Pulmonary artery endothelial cell (primary cell): ENCODE data around the gene CLDN19. TPM values are rescaled to one million over a fixed set of nuclear protein-coding genes. Genes with fewer than 3 reads are reported as not detected.

ENCODE experiments used
- DNase-seq: peaks from one replicate; pipeline ENCODE4 v3.0.0-alpha.2; 2011; ENCODE audit warnings: low read depth, low spot score
- total RNA-seq: library from RNA; depleted of rRNA; stranded (reverse); fragments of >200 nt; gene quantifications from 2 replicates; pipeline ENCODE4 v1.2.3, GENCODE V29; 2014

Gene CLDN19
- not detected in 2 replicates for total RNA-seq

GRCh38 chr1:42739753-42740700, at the start of gene CLDN19:
TSS of gene CLDN19 (minus strand) at chr1:42740236. CDS start at chr1:42740063, 173 bp downstream.
- no peak for DNase-seq

- no peak for DNase-seq
Measured at GRCh38 chr1:42788021-42788420, 48.0 kb upstream of the CLDN19 start.

DNA sequence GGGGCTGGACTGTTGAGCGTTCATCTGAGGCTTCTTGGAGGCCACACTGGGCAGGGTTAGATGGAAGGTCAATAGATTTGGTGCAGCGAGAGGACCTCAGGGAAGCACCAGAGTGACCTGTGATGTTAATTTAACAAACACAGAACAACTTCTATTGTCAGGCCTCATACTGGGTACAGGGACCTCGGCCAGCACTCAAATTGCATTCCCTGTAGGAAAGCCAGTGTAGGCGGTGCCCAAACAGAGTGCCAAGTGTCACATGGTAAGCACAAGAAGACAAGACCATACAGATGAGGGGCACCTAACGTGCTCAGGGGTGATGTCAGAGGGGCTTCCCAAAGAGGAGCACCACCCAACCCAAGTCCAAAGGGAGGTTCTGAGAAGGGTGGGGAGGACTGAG, 46.1 kb upstream of the CLDN19 start:
- no peak for DNase-seq

DNA sequence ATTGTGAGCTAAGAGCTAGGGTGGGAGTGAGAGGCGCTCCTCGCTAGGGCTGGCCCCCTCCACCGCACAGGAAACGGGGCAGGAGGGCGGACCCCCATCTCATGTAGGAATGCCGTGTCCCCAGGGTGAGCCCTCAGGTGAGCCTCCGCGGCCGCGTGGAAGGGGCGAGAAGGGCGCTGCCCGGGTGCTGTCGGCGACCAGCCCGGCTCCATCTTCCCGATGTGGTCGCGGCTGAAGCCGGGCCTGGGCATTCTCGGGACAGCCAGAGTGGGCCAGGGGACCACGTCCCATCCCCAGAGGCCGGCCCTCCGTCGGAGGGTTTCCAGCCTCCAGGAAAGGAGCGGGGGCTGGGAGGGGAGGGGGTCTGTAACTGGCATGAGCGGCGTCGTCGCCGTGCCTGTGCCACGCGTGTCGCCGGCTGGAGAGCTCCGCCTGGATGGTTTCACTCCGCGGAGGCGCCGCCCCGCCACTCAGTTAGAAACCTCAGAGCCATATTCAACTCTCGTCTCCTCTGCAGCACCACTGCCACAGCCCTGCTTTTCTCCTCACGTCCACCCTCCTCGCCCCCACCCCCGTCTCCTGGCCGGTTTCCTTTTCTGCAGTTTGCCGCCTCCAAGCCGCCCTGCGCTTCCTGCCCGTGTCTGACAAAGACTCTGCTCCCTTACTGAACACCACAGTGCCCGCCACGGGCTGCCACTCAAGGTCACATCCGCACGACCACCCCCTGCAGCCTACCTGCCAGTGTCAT, 45.1 kb upstream of the CLDN19 start, which contains the start of gene TMEM269:
TSS of gene TMEM269 (plus strand) at position 46 of the 748 bp plus-strand sequence. CDS start 4,903 bp downstream, outside the sequence.
- DNase-seq: no peak

GRCh38 chr1:42784547-42784945, 44.5 kb upstream of the CLDN19 start:
- DNase-seq: no peak

GRCh38 chr1:42783092-42783491, 43.1 kb upstream of the CLDN19 start:
- DNase-seq: no peak

DNA sequence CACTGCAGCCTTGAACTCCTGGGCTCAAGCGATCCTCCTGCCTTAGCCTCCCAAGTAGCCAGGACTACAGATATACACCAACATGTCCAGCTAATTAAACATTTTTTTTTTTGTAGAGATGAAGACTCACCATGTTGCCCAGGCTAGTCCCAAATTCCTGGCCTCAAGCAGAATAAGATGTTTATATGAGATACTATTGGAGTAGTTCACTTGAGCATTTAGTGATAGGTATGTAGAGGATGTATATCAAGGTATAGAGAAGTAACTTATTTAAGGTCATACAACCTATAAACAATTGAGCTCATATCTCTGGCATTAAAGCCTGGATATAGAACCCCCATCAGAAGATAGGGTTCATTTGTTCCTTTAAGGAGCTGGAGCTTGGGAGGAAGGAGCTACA, 40.1 kb upstream of the CLDN19 start:
- no peak for DNase-seq

DNA sequence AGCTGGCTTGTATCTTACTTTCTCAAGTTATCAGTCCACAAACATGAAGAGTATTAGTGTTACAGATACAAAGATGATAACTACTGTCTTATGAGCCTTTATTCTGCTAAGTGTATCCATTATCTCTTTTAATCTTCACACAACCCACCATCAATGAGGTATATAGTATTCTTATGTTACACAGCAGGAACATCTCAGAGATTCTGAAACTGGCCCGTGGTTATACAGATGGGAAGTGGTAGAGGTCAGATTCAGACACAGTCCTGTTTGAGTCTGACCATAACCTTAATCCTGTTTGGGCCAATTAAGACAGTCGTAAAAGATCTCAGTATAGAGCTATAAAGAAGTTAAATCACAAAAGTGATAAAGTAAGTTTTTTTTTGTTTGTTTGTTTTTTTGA, 39.7 kb upstream of the CLDN19 start:
- DNase-seq: no peak

GRCh38 chr1:42777852-42778251, 37.8 kb upstream of the CLDN19 start:
- DNase-seq: no peak

DNA sequence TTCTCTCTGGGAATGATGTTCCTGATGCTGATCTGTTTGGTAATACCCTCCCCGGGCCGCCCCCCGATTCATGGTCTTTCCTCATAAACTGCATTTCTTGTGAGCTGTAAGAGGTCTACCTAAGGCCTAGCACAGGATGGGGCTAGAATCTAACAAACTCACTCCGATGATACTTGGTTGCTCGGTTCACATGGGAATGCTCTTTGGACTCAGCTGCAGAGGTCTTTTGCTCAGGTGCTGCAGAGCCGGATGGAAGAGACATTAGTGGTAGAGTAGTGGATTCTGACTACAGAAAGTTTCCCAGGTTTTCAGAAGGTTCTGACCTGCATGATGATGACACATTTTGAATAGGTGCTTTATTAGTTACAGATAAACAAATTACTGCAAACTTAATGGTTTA, 36.5 kb upstream of the CLDN19 start:
- DNase-seq: no peak

DNA sequence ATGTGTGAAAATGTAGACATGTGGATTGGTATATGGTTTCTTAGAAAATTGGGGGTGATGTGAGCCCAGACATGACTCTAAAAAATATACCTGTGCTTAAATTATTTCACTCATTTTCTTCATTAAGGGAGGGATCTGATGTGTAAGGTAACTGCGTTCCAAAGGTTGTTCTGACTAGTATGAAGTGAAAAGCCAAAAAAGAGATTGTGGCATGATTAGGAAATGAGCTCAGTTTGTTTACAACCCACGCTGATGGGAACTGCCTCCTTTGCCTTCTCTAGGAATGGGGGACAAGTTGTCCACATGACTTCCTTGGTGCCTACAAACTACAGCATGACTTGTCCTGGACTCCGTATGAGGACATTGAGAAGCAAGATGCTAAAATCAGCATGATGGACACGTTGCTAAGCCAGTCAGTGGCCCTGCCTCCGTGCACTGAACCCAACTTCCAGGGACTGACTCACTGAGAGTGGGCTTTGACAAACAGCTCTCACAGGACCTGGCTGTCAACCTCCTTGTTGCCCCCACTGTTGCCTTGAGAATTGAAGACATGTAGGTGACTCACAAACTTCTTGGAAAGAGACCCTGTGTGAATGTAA, 35.0 kb upstream of the CLDN19 start:
- DNase-seq: no peak

DNA sequence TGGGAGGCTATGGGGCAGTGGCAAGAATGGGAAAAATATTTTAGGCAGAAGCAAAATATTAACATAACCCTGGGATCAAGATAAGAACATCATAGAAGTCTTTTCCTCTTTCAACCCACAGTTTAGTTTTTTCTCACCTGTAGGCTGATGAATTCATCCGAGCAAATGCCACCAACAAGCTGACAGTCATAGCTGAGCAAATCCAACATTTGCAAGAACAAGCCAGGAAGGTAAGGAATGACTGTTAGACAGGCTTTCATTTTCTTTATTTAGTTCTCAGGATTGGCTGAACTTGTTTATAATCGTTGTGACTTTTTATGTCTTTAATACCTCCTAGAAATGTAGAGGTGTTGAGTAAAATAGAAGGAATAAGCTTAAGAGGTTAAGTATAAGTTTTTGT, 33.4 kb upstream of the CLDN19 start:
- no peak for DNase-seq

- no peak for DNase-seq
Measured at GRCh38 chr1:42769811-42770210, 29.8 kb upstream of the CLDN19 start.

DNA sequence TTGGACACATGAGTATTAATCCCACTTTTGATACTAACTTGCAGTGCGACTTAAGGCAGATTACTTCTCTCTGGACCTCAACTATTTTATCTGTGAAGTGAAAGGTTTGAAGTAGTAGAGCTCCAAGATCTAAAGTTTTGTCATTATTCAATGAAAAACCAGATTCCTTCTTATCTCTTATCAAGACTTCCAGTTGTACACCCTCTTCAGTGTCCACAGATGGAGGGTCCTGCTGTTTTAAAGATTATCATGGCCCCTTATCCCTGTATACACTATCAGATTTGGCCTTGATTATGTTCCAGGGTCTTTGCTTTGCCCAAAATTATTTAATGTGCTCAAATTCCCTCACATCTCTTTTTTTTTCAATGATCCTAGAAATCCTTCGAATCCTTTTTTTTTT, 28.1 kb upstream of the CLDN19 start:
- no peak for DNase-seq

DNA sequence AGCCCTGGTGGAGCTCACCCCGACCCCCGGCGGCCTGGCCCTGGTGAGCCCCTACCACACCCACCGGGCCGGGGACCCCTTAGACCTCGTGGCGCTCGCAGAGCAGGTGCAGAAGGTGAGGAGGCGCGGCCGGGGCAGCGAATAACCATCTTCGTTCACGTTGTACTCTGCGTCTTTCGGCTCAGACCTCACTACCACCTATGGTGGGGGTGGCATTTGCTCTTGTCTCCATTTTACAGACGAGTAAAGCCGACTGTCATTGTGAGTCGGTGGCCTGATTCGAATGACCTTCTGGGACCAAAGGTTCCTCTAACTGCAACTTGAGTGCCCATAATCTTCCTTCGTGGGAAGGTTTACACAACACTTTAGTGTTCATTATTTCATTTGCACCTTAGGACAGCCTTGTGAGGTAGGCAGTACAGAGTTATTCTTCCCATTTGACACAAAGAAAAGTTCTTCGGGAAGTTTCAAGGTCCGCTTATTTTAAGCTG, 27.5 kb upstream of the CLDN19 start:
- DNase-seq: no peak

GRCh38 chr1:42766741-42767509, 26.9 kb upstream of the CLDN19 start, which contains the start of the genes C1orf50 and P3H1:
TSS of gene C1orf50 (plus strand) at chr1:42767249. CDS start at chr1:42767312, 63 bp downstream.
TSS of gene P3H1 (minus strand) at chr1:42767028. CDS start at chr1:42766971, 57 bp downstream.
- DNase-seq: peak; percentile 96

- DNase-seq: peak; percentile 40
Measured at GRCh38 chr1:42765832-42766740, 26.1 kb upstream of the CLDN19 start.

DNA sequence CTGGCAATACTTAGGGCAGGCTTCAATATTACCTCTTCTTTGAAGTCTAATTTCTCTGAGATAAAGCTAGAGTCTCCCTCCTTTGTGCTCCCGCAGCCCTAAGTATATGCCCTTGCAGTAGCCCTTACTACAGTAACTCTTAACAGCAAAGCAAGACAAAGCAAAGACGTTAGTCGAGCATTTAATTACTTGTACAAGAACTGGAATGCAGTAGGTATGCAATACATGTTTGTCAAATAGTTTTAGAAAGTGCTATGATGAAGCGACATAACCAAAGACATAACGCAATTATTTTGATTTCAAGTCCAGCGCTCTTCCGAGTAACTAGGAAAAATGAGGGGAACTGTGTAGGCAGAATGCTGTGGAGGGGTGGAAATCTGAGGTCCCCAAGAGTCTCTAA, 25.2 kb upstream of the CLDN19 start:
- no peak for DNase-seq

DNA sequence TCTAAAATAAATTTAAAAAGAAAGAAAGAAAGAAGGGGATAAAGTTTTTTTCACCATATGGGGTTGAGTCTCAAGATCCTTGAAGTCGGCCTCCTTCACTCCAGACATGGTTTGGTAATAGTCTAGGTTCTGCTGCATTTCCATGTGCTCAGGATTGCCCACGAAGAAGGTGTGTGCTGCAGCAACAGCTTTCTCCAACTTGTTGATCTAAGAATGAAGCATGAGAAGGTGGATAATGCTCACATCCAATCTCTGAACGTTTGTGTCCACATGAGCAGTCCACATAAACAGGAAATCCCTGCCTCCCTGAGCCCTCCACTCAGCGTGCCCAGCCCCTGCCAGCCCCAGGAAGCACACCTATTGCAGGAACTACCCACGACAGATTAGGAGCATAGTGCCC, 22.2 kb upstream of the CLDN19 start:
- no peak for DNase-seq

- DNase-seq: no peak
Measured at GRCh38 chr1:42761567-42761966, 21.5 kb upstream of the CLDN19 start.
